ENCODE results near the gene UBAP1L.

Gene UBAP1L

GRCh38 chr15:65115086-65115485 lies at the start of gene UBAP1L:
Gene UBAP1L, minus strand, starts transcription at chr15:65115200. Its CDS starts 8,985 bp downstream, at chr15:65106215.
- TF ChIP-seq CREB1 (IDR thresholded peaks at IDR 0.05; ENCODE audit: low read depth) (no peak), REST (IDR thresholded peaks at IDR 0.05; ENCODE audit: low read depth) (no peak), YY1 (IDR thresholded peaks at IDR 0.05; ENCODE audit: low read depth) (no peak), RAD21 (IDR thresholded peaks at IDR 0.05; ENCODE audit: low read depth) (no peak), NFIC (IDR thresholded peaks at IDR 0.05) (no peak), TCF12 (IDR thresholded peaks at IDR 0.05; ENCODE audit: low read depth) (no peak), ZBTB7A (IDR thresholded peaks at IDR 0.05; ENCODE audit: low read depth) (no peak), CEBPB (IDR thresholded peaks at IDR 0.05) (no peak)
- TF ChIP-seq, protein P1, sequence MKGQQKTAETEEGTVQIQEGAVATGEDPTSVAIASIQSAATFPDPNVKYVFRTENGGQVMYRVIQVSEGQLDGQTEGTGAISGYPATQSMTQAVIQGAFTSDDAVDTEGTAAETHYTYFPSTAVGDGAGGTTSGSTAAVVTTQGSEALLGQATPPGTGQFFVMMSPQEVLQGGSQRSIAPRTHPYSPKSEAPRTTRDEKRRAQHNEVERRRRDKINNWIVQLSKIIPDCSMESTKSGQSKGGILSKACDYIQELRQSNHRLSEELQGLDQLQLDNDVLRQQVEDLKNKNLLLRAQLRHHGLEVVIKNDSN (IDR thresholded peaks at IDR 0.05), result no peak
- TF ChIP-seq, protein P2, sequence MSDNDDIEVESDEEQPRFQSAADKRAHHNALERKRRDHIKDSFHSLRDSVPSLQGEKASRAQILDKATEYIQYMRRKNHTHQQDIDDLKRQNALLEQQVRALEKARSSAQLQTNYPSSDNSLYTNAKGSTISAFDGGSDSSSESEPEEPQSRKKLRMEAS (IDR thresholded peaks at IDR 0.05), result no peak

GRCh38 chr15:65164139-65164538 lies 49.1 kb upstream of the UBAP1L start:
- TF ChIP-seq YY1 (IDR thresholded peaks at IDR 0.05; ENCODE audit: low read depth) (no peak), EGR1 (IDR thresholded peaks at IDR 0.05) (no peak), TEAD4 (IDR thresholded peaks at IDR 0.05) (no peak), RAD21 (IDR thresholded peaks at IDR 0.05; ENCODE audit: low read depth) (no peak), TAF1 (IDR thresholded peaks at IDR 0.05; ENCODE audit: low read depth) (no peak), CEBPB (IDR thresholded peaks at IDR 0.05) (no peak), NFIC (IDR thresholded peaks at IDR 0.05) (no peak), EP300 (IDR thresholded peaks at IDR 0.05; ENCODE audit: borderline replicate concordance) (no peak)
- TF ChIP-seq, protein P1 (IDR thresholded peaks at IDR 0.05), result no peak

DNA sequence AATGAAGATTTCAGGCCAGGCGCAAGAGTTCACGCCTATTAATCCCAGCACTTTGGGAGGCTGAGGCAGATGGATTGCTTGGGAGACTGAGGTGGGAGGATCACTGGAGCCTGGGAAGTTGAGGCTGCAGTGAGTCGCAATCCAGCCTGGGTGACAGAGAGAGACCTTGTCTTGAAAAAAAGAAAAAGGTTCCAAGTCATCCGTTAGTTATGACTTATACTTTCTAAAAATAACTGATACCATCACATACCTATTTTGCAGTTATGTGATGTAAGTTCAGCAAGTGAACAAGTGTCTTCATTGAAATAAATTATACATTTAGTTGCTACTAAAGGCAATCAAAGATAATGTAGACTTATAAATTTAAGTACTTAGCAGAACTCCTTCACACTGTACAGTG lies 48.0 kb upstream of the UBAP1L start:
- TF ChIP-seq TEAD4 (IDR thresholded peaks at IDR 0.05), result no peak
- TF ChIP-seq CEBPB (IDR thresholded peaks at IDR 0.05), result no peak
- TF ChIP-seq FOXM1 (IDR thresholded peaks at IDR 0.05; ENCODE audit: borderline replicate concordance, low read depth), result no peak
- TF ChIP-seq RAD21 (IDR thresholded peaks at IDR 0.05; ENCODE audit: low read depth), result no peak
- TF ChIP-seq, protein P1 (IDR thresholded peaks at IDR 0.05), result no peak
- TF ChIP-seq ZBTB7A (IDR thresholded peaks at IDR 0.05; ENCODE audit: low read depth), result no peak
- no peak for TF ChIP-seq YY1 (IDR thresholded peaks at IDR 0.05; ENCODE audit: low read depth)
- no peak for TF ChIP-seq TAF1 (IDR thresholded peaks at IDR 0.05; ENCODE audit: low read depth)
- TF ChIP-seq CREB1 (IDR thresholded peaks at IDR 0.05; ENCODE audit: low read depth), result no peak
- no peak for TF ChIP-seq EGR1 (IDR thresholded peaks at IDR 0.05)

DNA sequence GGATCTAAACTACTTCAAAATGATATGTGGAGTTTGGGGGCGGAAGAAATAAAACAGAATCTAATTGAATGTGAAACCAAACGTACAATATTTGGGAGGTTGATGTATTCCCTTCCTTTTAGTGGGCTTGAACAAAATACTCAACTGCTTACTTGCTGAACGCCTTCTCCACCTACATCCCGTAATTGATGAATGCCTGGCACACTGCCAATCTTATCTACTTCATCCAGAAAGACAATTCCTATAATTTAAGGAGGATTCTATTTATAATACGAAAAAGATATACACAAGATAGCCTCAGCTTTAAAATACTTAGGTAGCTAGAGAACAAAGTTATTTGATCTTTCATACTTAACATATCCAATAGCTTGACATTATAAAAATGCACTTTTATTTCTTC lies 41.7 kb upstream of the UBAP1L start:
- no peak for TF ChIP-seq RAD21 (IDR thresholded peaks at IDR 0.05; ENCODE audit: low read depth)
- TF ChIP-seq NFIC (IDR thresholded peaks at IDR 0.05), result 0 out of 2 replicates have a peak, but pooled peaks have one; percentile 25

DNA sequence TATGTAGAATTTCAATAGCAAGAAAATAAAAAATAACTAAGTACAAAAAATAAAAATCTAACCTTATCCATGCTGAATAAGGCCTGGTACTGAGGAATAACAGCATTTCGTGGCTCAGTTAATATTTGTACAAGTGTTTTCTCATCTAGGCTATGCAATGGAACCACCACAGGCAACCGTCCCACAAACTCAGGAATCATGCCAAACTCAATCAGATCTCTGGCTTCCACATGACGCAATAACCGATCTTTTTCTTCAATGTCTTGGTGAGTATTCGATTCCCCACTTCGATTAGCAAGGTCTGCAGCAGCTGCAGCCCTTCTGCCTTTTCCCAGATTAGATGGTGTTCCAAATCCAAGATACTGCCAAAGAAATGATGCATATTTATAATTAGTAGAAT lies 39.7 kb upstream of the UBAP1L start:
- no peak for TF ChIP-seq EGR1 (IDR thresholded peaks at IDR 0.05)
- no peak for TF ChIP-seq REST (IDR thresholded peaks at IDR 0.05; ENCODE audit: low read depth)
- no peak for TF ChIP-seq YY1 (IDR thresholded peaks at IDR 0.05; ENCODE audit: low read depth)
- TF ChIP-seq, protein P2 (IDR thresholded peaks at IDR 0.05), result no peak
- TF ChIP-seq TAF1 (IDR thresholded peaks at IDR 0.05; ENCODE audit: low read depth), result no peak
- no peak for TF ChIP-seq NFIC (IDR thresholded peaks at IDR 0.05)
- no peak for TF ChIP-seq CEBPB (IDR thresholded peaks at IDR 0.05)
- no peak for TF ChIP-seq FOXM1 (IDR thresholded peaks at IDR 0.05; ENCODE audit: borderline replicate concordance, low read depth)
- TF ChIP-seq TEAD4 (IDR thresholded peaks at IDR 0.05), result no peak
- TF ChIP-seq RAD21 (IDR thresholded peaks at IDR 0.05; ENCODE audit: low read depth), result no peak
- TF ChIP-seq TCF12 (IDR thresholded peaks at IDR 0.05; ENCODE audit: low read depth), result no peak
- TF ChIP-seq CREB1 (IDR thresholded peaks at IDR 0.05; ENCODE audit: low read depth), result no peak
- TF ChIP-seq, protein P1 (IDR thresholded peaks at IDR 0.05), result no peak
- TF ChIP-seq ZBTB7A (IDR thresholded peaks at IDR 0.05; ENCODE audit: low read depth), result no peak
- no peak for TF ChIP-seq EP300 (IDR thresholded peaks at IDR 0.05; ENCODE audit: borderline replicate concordance)
